HEK293T (cell line): Measurements from ENCODE around the gene ADNP2.

Experiments used
- CTCF ChIA-PET: fragments of 350-600 bp; formaldehyde crosslinking; extraction: SDS; loops from one replicate; lab custom pipeline; 2021; ENCODE audit warnings: antibody characterized with exemption, inconsistent platforms; lab: Yijun Ruan, JAX
- POLR2A ChIA-PET: fragments of 350-600 bp; formaldehyde crosslinking; extraction: SDS; loops from one replicate; lab custom pipeline; 2020; ENCODE audit warnings: antibody characterized with exemption, inconsistent platforms; lab: Yijun Ruan, JAX
- DNase-seq: peaks from one replicate; pipeline ENCODE4 v3.0.0; 2012; ENCODE audit warnings: mixed read lengths; ENCODE audit errors: extremely low spot score
- ARNT ChIP-seq: fragments of 450-650 bp; IDR thresholded peaks from 2 replicates; pipeline ENCODE4 v1.6.1; 2017; ENCODE audit warnings: mild to moderate bottlenecking
- BHLHE40 ChIP-seq: fragments of 450-650 bp; IDR thresholded peaks from 2 replicates; pipeline ENCODE4 v1.6.1; 2016; ENCODE audit warnings: mild to moderate bottlenecking, moderate library complexity, borderline replicate concordance
- CTBP1 ChIP-seq: fragments of 450-650 bp; IDR thresholded peaks from 2 replicates; pipeline ENCODE4 v1.6.1; 2016; ENCODE audit warnings: borderline replicate concordance
- ELF4 ChIP-seq: fragments of 450-650 bp; IDR thresholded peaks from 2 replicates; pipeline ENCODE4 v1.6.1; 2017; ENCODE audit warnings: antibody characterized with exemption
- FOXA1 ChIP-seq: fragments of 450-650 bp; IDR thresholded peaks from 2 replicates; pipeline ENCODE4 v1.6.1; 2016; ENCODE audit warnings: mild to moderate bottlenecking
- FOXK2 ChIP-seq: fragments of 450-650 bp; IDR thresholded peaks from 2 replicates; pipeline ENCODE4 v1.6.1; 2016; ENCODE audit warnings: mild to moderate bottlenecking
- FOXM1 ChIP-seq: fragments of 450-650 bp; IDR thresholded peaks from 2 replicates; pipeline ENCODE4 v1.6.1; 2017; ENCODE audit warnings: mild to moderate bottlenecking, borderline replicate concordance
- HDGF ChIP-seq: fragments of 450-650 bp; IDR thresholded peaks from 2 replicates; pipeline ENCODE4 v1.6.1; 2017; ENCODE audit warnings: antibody characterized with exemption, borderline replicate concordance
- L3MBTL2 ChIP-seq: fragments of 450-650 bp; conservative IDR thresholded peaks from 2 replicates; pipeline ENCODE4 v1.6.1; 2016; ENCODE audit warnings: mild to moderate bottlenecking
- LEF1 ChIP-seq: fragments of 450-650 bp; IDR thresholded peaks from 2 replicates; pipeline ENCODE4 v1.6.1; 2017; ENCODE audit warnings: mild to moderate bottlenecking, borderline replicate concordance
- NFRKB ChIP-seq: fragments of 450-650 bp; IDR thresholded peaks from 2 replicates; pipeline ENCODE4 v1.6.1; 2016; ENCODE audit warnings: mild to moderate bottlenecking, moderate library complexity
- PKNOX1 ChIP-seq: fragments of 450-650 bp; IDR thresholded peaks from 2 replicates; pipeline ENCODE4 v1.6.1; 2016
- SP1 ChIP-seq: fragments of 450-650 bp; IDR thresholded peaks from 2 replicates; pipeline ENCODE4 v1.6.1; 2017
- SUZ12 ChIP-seq: fragments of 450-650 bp; IDR thresholded peaks from 2 replicates; pipeline ENCODE4 v1.6.1; 2016; ENCODE audit warnings: mild to moderate bottlenecking
- TARDBP ChIP-seq: fragments of 450-650 bp; IDR thresholded peaks from 2 replicates; pipeline ENCODE4 v1.6.1; 2016
- ZNF384 ChIP-seq: fragments of 450-650 bp; IDR thresholded peaks from 2 replicates; pipeline ENCODE4 v1.6.1; 2016

Gene ADNP2

DNA sequence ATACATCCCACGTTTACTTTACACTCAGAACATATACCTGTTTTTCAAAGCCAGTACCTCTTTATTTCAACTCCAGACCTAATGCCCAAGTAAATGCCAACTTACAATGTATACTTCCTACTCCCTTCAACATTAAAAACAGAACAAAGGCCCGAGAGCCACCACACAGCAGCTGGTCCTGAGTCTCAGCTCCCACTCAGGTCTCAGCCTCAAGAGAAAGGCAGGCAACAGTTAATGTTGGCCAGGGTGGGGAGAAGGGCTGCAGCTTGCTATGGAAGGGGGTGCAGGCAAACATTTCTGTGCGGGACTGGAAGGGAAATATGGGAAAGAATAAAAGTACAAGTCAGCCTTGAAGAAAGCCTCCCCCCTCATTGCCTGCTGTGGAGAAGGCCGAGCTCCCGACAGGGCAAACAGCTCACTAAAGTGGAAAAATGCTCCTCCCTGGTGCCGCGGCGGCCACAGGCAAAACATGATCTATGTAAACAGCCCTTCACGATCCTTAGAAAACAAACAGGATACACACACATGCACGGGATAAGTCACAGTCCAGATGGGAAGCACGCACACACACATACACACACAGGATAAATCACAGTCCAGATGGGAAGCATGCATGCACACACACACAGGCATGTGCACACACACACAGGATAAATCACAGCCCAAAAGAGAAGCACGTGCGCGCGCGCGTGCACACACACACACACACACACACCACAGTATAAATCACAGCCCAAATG is 67.4 kb downstream of the ADNP2 start:
- CTCF ChIA-PET: no interaction called here
- POLR2A ChIA-PET: no interaction called here
- TF ChIP-seq ZNF384 (no peak), CTBP1 (no peak), FOXA1 (no peak)
- no peak for DNase-seq

- no peak for DNase-seq
- ChIA-PET POLR2A (no interaction called here), CTCF (no interaction called here)
- TF ChIP-seq BHLHE40 (no peak), LEF1 (no peak), CTBP1 (no peak), SP1 (no peak), HDGF (no peak), TARDBP (no peak), ELF4 (no peak), FOXM1 (no peak), ARNT (no peak), L3MBTL2 (no peak), FOXA1 (no peak), ZNF384 (no peak), PKNOX1 (no peak), NFRKB (no peak)
Observed at GRCh38 chr18:80177128-80177527, 68.1 kb downstream of the ADNP2 start.

DNA sequence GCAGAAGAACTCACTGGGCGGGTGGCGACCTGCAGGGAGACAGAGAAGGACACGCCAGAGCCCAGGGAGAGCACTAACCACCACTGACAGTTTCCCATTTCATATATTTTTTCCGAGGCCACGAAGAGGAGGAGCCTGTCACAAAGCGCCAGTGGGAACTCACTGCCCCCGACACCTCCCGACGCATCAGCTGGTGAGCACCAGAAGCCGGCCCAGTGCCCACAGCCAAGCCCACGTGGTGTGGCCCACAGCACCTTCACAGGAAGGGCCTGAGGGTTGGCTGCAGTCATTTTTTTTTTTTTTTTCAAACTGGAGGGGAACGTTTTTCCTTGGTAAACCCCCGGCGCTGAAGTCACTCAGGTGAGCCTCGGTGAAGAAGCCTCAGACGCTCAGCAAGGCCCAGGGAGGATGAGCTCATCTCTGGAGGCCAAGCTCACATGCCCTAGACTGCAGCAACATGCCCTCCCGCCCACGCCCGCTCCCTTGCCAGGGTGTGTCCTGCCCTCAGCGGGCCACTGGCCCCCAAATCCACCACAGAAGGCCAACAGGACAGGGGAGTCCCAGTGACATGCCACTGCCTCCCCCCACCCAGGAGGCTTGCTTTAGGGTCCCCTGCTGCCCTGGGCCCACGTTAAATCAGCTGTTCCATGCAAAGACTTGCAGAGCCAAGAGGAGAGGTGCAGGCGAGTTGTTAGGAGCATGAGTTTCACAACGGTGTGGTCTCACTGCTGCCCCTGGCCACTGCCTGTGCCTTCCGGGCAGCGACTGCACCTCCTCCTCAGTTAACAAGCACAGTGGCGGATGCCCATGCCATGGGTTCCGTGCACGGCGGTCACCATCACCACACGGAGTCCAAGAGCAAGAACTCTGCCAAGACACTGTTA is 70.1 kb downstream of the ADNP2 start:
- TF ChIP-seq BHLHE40 (no peak), TARDBP (no peak), L3MBTL2 (no peak), FOXK2 (no peak), ZNF384 (no peak), SUZ12 (no peak), ARNT (no peak), LEF1 (no peak), FOXM1 (no peak), NFRKB (no peak)
- ChIA-PET CTCF (no interaction called here), POLR2A (no interaction called here)
- no peak for DNase-seq

DNA sequence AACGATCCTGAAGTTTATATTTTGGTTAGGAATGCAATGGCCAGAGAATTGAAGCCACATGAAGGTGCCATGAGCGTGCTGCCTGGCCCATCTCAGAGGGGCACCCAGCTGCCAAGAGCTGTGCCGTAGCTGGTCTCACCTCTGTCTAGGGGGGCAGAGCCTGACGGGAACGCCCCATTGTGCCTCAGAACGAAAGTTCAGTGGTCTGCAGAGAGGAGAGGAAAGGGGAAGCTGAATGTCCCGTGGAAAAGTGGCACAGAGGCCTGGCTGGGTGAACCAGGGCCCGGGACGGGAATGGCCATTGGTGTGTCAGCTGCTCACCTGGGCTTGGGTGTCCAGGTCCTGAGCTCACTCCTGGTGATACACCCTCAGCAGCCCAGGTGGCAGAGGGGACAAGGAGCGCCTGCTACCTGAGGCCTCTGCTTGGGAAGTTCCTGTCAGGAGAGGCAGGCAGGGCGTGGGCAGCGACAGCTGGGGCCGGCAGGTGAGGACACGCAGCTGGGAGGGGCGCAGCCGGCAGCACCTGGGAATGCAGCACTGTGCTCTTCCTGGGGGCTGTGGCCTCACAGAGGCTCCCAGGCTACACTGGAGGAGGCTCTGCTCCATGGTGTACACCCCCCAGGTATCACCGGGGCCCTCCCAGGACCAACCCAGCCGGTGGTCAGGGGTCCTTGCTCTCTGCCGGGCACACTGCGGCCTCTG is 70.9 kb downstream of the ADNP2 start:
- ChIA-PET POLR2A (no interaction called here), CTCF (no interaction called here)
- TF ChIP-seq L3MBTL2: no peak
- no peak for TF ChIP-seq NFRKB
- TF ChIP-seq FOXK2: no peak
- TF ChIP-seq TARDBP: no peak
- TF ChIP-seq SP1: no peak
- no peak for TF ChIP-seq ZNF384
- TF ChIP-seq ELF4: no peak
- TF ChIP-seq LEF1: no peak
- TF ChIP-seq CTBP1: no peak
- TF ChIP-seq HDGF: no peak
- TF ChIP-seq BHLHE40: no peak
- no peak for TF ChIP-seq FOXA1
- TF ChIP-seq PKNOX1: no peak
- TF ChIP-seq SUZ12: no peak
- TF ChIP-seq ARNT: no peak
- no peak for DNase-seq

GRCh38 chr18:80180778-80181564 is 71.9 kb downstream of the ADNP2 start:
- ChIA-PET POLR2A (no interaction called here), CTCF (interaction anchor here (1.1 kb wide), 1 partner anchor 19 kb away, joined by 3 read pairs; no protein-coding TSS in a partner anchor)
- no peak for DNase-seq
- TF ChIP-seq ARNT (no peak), ELF4 (no peak), NFRKB (no peak)
